ENCODE data around the gene CEP126.
"Not testable (repeated sequence)": the region's sequence is repeated elsewhere in the genome, so short reads cannot be mapped to it uniquely, and the experiment has no call there.

The CEP126 gene

GRCh38 chr11:101940901-101941520 is 26.2 kb downstream of the CEP126 start:
- DNase-seq: no peak

GRCh38 chr11:101944923-101945322 is 30.1 kb downstream of the CEP126 start:
- DNase-seq: no peak

GRCh38 chr11:101945448-101945847 is 30.6 kb downstream of the CEP126 start:
- no peak for DNase-seq

- DNase-seq: no peak
Observed at GRCh38 chr11:101949680-101950220, 34.9 kb downstream of the CEP126 start.

GRCh38 chr11:101955278-101955677 is 40.5 kb downstream of the CEP126 start:
- DNase-seq: no peak

GRCh38 chr11:101955701-101956100 is 40.9 kb downstream of the CEP126 start:
- no peak for DNase-seq

GRCh38 chr11:101960231-101960630 is 45.4 kb downstream of the CEP126 start:
- DNase-seq: no peak

- DNase-seq: not testable (repeated sequence)
Observed at GRCh38 chr11:101964200-101964599, 49.4 kb downstream of the CEP126 start.

GRCh38 chr11:101974255-101974654 is 59.4 kb downstream of the CEP126 start:
- DNase-seq: no peak

GRCh38 chr11:101974771-101975170 is 60.0 kb downstream of the CEP126 start:
- no peak for DNase-seq

- no peak for DNase-seq
Observed at GRCh38 chr11:101975734-101976133, 60.9 kb downstream of the CEP126 start.

GRCh38 chr11:101987370-101987769 is 72.6 kb downstream of the CEP126 start:
- no peak for DNase-seq

- DNase-seq: no peak
Observed at GRCh38 chr11:101993172-101993571, 78.4 kb downstream of the CEP126 start.

- DNase-seq: not testable (repeated sequence)
Observed at GRCh38 chr11:101994052-101994469, 79.3 kb downstream of the CEP126 start.

GRCh38 chr11:101996111-101996510 is 81.3 kb downstream of the CEP126 start:
- peak; percentile 69 for DNase-seq

- no peak for DNase-seq
Observed at GRCh38 chr11:102001657-102002338, 87.0 kb downstream of the CEP126 start.

- no peak for DNase-seq
Observed at GRCh38 chr11:102004220-102004619, 89.4 kb downstream of the CEP126 start.

- DNase-seq: no peak
Observed at GRCh38 chr11:102005306-102005705, 90.5 kb downstream of the CEP126 start.

- no peak for DNase-seq
Observed at GRCh38 chr11:102006835-102007566, 92.2 kb downstream of the CEP126 start.

GRCh38 chr11:102007567-102008437 is 93.0 kb downstream of the CEP126 start:
- peak; percentile 51 for DNase-seq

GRCh38 chr11:102010776-102011494 is 96.1 kb downstream of the CEP126 start:
- DNase-seq: peak; percentile 5

- no peak for DNase-seq
Observed at GRCh38 chr11:102012946-102013345, 98.1 kb downstream of the CEP126 start.

Measured in NCI-H2171 treated with DMSO at 0.1 percent for 48 hours (cell line).